ENCODE measurements around the gene ST6GALNAC3.
"Not testable (repeated sequence)": the region's sequence is repeated elsewhere in the genome, so short reads cannot be mapped to it uniquely, and the experiment has no call there.

Gene ST6GALNAC3

DNA sequence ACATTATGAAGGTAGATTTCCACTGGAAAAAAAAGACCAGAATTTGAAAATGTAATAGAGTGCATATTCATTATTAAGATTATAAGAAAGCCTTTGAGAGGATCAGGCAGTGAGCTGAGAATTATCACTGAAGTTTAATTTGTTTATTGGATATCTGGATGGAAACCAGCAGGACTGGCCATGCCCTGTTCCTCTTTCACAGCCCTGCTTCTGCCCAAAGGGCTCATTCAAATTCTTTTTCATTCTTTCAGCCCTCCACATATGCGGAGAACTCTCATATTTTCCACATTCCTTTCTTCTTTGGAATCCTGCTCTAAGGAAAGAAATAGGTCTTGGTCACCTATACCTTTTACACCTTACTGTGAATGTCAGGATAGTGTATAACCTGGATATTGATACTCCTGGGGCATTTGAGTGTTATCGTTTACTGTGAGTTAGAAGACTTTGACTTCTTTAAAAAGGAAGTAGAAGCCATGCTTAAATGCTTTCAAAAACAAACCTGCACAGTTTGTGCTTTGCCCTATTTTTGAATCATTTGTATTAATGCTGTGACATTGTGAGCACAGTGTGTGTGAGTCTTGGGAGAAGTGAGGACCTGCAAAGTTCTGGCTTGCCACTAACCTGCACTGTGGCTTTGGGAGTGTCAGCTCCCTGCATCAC lies 35.5 kb downstream of the ST6GALNAC3 start:
- no peak for DNase-seq

DNA sequence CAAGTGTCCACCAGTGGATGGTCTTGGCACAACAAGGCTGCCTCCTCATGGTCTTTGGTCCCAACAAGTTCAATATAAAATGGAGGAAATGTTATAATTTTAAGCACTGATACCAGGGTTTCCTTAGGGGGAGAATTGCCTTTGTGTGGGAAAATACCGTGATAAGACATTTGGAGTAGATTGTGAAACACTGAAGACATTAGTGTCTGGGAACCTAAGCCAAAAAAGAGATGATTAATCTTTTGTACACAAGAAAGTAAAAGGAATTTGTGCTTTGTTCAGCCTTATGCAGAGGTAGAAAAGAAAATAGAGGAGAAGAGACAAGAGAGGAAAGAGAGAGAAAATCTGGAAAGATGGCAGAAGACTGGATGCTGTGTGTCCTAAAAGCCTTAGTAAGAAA lies 36.1 kb downstream of the ST6GALNAC3 start:
- DNase-seq: no peak

DNA sequence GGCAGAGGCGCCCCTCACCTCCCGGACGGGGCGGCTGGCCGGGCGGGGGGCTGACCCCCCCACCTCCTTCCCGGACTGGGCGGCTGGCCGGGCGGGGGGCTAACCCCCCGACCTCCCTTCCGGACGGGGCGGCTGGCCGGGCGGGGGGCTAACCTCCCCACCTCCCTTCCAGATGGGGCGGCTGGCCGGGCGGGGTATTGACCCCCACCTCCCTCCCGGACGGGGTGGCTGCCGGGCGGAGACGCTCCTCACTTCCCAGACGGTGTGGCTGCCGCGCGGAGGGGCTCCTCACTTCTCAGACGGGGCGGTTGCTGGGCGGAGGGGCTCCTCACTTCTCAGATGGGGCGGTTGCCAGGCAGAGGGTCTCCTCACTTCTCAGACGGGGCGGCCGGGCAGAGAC lies 37.8 kb downstream of the ST6GALNAC3 start:
- DNase-seq: not testable (repeated sequence)

DNA sequence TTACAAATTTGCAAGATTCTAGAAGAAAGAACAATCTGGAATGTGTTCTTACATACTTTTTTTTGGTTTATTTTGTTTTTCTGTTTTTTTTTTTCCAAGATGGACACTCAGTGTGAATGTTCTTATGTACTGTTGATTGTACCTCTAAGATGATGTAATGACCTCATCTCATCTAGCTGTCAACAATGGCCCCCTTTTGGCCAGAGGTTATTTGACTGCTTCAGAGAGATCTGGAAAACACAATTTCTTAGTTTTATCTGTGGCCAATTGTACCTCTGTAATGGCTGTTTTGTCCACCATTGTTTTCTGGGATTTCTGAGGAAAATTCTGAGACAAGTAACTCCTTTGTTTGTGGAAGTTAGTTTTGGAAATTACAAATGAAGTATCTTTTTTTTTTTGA lies 38.9 kb downstream of the ST6GALNAC3 start:
- no peak for DNase-seq

DNA sequence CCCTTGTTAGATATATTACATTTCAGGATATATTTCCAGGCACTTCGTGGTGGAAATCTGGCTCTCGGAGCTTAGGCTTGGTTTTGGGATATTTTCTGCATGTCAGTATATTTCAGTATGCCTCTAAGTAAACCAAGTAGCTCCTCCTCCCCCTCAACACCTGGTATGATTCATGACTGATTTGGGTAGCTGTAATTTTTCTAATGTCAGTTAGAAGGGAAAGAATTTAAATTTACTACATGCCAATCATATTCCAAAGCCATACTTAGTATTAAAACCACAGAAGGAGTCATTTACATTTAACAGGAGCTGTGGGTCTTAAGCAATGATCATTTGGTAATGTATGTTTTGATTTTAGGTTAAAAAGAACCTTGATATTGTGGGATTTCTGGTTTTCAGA lies 40.6 kb downstream of the ST6GALNAC3 start:
- no peak for DNase-seq

DNA sequence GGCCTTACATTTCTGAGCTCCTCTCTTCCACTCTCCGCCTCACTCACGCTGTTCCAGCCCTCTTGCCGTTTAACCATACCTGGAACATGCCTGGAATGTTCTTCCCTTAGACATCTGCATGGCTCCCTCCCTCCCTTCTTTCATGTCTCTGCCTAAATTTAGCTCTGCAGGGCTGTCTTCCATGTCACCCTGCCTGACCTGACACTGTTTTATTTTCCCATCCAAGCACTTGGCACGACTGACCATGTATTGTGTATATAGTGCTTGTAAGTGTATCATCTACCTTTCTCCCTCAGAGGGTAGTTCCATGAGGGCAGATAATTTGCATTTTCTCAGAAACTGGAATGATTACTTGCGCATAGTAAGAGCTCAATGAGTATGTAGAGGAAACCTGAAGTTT lies 47.3 kb downstream of the ST6GALNAC3 start:
- no peak for DNase-seq

DNA sequence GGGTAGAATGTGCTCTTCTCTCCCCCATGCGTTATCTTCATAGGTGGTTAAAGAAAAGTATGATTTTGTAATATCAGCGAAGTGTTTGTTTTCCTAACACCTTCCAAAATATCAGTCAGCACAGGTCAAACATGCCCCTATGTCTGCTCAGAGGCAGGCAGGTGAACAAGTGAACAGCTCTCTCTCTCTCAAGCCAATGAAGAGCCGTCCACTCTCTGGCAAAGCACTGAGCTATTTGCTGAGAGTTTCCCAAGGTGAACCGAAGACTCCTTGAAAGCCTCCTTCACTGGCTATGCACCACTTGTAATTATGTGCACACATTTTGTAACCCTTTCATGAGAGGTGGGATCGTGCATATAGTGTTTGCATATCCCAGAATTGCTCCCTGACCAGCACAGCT lies 47.7 kb downstream of the ST6GALNAC3 start:
- no peak for DNase-seq

DNA sequence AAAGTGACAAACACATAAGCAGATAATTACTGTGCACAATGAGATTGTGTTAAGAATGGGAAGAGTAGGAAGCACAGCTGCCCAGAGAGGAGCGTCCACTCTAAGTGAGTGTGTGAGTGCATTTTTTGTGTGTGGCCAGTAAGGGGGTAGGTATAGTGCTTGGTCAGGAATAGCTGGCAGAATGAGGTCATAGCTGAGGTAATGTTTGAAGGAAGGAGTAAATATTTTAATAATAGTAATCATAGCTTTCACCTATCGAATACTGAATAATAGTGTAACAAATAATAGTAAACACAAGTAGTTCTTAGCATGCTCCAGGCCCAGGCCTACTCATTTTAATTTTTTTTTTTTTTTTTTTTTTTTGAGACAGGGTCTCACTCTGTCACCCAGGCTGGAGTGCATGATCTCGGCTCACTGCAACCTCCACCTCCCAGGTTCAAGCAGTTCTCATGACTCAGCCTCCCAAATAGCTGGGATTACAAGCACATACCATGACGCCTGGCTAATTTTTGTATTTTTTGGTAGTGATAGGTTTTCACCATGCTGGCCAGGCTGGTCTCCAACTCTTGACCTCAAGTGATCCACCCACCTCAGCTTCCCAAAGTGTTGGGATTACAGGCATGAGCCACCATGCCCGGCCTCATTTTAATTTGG lies 49.0 kb downstream of the ST6GALNAC3 start:
- DNase-seq: not testable (repeated sequence)

DNA sequence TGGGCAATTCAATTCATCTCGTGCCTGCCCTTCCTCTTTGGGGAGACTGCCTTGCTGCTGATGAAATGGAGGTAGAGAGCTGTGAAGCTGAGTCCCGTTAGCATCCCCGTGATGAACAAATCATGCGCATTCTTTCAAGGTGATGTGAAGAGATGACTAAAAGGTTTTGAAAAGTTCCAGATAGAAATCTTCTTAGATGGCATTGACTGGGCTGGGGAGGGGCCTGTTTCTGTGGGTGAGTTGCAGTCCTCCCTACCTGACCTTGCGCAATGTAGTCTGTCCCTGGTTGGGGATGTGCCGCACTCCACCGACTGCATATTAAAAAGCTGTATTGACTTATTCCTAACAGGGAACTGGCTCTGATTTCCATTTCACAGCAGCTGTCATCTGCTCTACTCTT lies 49.6 kb downstream of the ST6GALNAC3 start:
- DNase-seq: no peak

DNA sequence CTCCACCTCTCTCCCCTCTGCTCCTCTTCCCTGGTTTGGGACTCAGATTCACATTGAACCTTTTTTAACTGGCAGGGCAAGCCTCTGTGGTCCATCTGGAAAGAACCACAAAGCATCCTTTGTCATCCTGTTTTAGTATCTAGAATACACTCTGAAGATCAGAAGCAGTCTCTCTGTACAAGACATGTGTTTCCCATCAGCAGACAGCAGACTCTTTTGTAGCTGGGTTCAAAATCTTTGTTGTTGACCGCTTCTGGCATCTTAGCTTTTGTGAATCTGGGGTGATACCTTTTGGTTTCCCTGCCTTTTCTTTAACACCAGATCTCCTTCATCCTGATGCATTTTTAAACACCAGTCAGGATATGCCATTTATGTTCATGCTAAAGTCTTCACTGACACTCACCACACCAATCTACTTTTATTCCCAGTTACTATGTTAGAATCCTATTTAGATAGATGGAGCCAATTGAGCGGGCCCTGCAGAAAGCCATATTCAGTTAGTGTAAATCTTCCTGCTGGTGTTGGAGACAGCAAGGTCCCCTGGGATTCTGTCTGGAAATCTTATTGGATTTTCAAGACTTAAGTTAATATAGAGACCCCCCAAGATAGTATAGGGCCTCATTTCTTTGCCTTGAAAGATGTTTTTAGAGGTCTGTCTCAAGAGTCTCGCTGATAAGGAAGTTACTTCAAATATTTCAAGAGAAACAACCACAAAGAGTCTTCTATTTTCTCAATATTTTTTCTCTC lies 51.1 kb downstream of the ST6GALNAC3 start:
- no peak for DNase-seq

DNA sequence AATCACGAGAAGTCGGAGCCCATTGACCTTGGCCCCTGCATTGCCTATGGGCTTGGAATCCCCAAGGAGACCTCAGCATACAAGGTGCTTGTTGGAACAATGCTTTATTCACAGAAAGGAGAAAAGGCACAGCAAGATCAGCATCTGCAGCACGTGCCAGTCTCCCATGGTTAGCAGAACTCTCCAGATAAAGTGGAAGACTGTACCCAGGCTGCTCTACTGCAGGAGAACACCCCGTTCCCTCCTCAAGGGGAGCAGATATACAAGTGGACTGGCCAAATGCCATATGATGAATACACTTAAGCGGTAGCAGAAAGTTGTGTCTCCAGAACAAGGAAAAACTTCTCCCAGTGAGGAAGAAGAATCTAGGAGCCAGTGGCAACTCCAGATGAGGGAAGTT lies 53.5 kb downstream of the ST6GALNAC3 start:
- no peak for DNase-seq

DNA sequence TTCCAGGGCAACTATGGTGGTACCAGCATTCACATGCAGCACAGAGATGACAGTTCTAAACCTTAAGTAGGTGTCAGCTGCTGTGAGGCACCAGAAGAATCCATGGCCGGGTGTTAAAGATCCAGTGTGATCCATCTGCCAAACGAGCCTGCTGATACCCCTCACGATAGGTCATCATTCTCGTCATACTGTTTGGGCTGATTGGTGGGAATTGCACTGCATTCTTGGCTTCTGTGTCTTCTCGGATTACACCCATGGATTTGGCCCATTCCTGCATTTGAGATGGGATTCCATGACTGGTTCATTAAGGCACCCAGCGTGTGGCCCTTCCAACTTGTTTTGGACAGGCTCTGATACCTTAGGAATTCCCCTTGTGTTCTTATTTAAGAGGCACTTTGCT lies 55.2 kb downstream of the ST6GALNAC3 start:
- DNase-seq: no peak

DNA sequence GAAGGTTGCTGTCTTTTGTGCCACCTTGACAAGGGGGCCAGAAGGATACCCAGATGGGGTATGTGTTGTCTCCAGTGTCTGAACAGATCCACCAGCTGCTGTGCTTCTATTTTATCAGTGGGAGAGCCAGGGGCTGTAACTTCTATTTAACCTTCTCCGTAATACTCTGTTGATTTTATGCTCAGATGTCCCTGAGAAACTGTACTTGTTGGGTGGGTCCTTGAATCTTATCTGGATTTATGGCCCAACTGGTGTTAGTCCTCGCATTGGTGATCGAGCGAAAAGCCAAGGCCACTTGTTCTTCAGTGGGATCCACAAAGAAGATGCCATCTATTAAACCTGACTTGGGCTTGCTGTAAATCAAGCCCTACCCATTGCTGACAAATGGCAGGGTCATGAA lies 56.4 kb downstream of the ST6GALNAC3 start:
- no peak for DNase-seq

DNA sequence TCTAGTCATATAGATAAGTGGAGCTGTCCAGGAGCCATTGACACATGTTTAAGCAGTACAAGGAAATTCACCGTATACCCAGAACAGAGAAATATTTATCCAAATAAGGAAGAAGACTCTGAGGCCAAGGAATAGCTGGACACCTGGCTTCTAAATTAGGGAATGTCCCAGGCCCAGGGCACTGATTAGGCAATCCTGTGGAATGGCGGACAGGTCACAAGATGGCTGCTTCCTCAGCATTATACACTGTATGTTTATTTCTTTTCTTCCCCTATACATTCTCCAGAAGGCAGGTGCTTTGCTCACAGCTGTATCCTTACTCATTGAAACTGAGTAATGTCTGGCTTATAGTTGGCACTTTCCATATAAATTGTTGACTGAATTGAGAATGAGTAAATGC lies 59.4 kb downstream of the ST6GALNAC3 start:
- no peak for DNase-seq

DNA sequence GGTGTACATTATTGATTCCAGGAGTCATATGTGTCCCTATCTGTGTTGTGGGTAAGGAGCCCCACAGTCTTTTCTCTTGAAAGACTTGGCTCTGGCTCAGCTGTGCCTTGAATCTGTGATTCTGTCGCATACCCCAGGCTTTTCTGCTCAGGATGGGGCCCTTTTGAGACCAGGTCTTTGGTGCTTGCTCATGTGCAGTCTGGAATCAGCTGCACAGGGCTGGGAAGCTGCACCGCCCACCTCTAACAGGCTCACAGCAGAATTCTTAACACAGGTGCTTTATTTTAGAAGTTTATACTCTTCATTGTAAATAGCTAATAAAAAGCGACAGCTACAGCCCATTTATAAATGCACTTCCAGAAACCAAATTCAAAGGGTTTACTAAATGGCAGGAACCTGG lies 61.3 kb downstream of the ST6GALNAC3 start:
- no peak for DNase-seq

DNA sequence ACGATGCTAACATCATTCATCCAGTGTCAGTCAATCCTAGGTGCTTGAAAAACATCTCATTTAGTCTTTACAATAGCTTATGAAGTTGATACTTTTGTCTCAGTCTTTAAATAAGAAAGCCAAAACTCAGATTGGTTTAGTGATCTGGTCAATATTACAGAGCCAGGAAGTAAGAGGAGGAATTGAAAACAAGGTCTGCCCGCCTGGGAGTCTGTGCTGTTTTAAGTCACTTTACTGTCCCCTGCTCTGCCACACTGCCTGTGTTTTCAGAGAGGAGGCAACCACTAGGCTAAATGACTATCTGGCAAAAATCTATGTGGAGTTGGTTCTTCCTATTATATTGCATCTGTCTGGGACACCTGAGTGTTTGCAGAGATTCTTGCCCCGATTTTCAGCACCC lies 62.3 kb downstream of the ST6GALNAC3 start:
- DNase-seq: no peak

DNA sequence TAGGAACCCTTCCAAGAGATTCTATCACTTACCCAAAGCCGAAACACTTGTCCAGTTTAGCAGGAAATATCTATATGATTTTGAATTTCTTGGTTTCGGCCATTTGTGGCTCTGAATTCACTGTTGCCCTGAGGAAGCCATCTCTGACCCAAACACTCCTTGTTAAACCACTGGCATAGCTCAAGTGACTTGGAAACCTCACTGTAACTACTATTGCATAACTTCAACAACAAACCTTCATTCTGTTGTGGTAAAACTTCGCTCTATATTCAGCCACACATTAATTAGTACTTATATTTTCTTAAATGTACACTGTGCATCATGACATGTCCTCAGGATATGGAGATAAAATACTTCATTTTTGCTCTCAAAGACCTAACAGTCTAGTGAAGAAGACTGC lies 63.2 kb downstream of the ST6GALNAC3 start:
- DNase-seq: no peak

DNA sequence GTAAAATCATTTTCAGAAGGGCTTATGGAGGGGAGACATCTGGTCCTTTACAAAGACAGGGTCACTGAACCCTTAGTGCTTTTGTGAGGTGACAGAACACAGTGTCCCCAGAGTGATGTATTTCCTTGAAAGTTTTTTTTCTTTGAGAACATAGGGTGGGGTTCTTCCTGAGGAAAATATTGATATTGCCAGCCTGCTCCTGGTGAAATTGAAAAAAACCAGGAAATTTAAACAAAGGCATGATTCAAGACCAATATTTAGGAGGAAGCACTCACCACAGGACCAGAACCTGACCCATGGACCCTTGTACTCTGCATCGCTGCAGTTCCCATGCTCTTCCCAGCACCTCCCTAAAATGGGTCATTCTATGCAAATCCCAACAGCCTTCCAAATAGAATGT lies 63.7 kb downstream of the ST6GALNAC3 start:
- no peak for DNase-seq

DNA sequence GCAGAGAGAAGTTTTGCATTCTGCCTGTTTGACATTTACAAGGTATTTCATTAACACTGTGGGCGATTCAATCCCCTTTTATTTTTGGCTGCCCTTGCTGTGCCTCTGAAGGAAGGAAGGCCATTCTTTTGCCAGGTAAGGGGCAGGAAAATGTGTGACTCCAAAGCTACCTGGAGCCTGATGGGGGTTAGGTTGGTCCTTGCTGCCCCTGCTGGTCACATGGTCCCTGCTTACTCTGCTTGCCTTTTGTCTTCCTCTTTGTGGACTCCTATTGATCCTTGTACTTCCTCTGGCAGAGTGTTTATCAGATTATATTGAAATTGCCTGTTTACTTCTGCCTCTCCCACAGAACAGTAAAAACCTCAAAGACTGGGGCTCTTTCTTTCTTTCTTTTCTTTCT lies 65.7 kb downstream of the ST6GALNAC3 start:
- DNase-seq: no peak

DNA sequence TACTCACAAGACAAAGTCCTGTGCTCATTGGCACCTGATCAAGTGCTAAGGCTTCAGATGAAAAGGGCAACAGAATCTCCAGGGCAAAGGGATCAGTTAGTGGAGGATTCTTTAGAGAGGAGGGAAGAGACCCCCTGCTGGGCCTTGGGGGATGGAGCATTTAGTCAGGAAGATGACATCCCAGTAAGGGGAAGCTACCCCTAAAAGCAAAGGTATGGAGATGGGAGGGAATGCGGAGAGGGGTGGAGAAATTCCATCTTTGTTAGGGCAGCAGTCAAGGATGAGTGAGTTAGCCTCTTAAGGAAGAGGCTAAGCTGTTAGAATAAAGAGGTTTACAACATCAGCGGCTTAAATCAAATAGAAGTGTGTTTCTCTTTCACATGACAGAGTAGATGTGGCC lies 67.4 kb downstream of the ST6GALNAC3 start:
- no peak for DNase-seq

DNA sequence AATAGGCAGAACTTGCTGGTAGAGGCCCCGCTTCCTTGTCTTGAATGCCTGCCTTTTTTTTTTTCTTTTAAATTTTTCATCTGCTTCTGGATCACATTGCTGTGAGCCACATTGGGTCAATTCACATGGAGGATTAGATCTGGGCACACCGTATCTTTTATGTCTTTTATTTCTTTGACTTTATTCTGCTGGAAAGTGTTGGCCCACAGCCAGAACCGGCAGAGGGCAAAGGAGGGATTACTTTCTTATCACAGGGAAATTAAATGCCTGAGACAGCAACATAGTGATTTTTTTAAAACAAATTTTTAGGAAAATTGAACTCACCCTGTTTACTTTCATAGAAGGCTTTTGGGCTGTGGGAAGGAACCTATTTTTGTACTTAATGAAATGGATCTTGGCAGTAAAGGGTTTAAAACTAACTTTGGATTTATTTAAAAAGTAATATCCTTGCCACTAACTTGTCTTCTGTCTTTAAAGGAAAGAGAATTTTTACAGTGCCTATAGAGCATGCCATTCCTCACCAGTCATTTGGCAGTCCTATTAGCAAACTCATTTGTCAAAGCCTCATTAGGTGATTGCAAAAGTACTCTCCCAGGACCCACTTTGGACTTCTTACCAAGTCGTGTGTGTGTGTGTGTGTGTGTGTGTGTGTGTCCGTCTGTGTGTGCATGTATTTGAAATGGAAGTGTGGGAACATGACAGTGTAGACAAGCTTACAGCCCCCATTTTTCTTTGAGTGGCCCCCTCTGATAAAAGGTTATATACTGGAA lies 68.4 kb downstream of the ST6GALNAC3 start:
- no peak for DNase-seq

DNA sequence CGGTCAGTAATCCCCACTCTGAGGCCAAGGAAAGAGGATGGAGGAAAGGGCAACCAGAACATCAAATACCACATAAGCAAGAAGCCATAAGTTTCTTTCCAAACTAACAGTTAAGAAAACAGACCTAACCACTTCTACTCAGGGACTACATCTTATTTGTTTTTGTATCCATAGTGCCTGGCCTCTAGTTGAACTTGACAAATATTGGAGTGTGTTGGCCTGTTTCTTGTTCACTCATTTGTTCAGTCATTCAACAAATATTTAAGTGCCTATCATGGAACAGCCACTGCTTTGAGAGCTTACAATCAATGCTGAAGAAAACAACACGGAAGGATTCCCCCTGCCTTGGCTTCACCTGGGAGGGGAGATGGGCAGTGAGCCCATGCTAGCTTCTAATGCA lies 69.7 kb downstream of the ST6GALNAC3 start:
- no peak for DNase-seq

DNA sequence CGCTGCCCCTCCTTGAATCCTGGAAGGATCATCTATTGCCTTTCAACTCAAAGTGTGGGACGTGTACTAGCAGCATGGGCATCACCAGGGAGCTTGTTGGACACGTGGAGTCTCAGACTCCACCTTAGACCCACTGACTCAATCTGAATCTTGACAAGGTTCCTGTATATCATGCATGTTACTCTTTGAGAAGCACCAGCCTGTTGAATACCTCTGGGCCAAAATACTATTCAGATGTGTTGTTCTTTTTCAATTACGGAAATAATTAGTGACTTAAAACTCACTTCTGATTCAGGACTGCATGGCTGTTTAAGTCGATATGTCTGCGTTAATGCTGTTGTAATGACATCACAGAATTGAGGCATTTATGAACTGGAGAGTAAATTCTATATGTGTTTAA lies 70.8 kb downstream of the ST6GALNAC3 start:
- DNase-seq: no peak

DNA sequence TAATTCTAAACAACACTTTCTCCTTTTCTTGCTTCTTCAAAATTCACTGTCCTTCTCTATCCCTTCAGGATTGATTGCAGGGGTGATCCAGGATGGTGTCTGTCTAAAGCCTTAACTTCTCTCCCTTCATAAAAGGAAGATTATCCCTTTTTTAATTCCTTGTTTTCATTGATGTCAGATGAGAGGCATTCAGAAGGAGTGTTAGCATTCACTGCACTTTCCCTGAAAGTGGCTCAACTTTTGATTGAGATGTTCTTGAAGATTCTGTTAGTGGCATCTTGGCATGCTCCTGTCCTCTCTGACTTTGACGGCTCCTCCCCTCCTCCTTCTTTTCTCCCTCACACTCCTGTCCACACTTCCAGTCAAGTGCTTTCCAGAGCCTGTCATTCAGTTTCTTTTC lies 71.6 kb downstream of the ST6GALNAC3 start:
- DNase-seq: no peak

All from CD4-positive, alpha-beta T cell treated with Interferon alpha-2 for 1 hour (primary cell).